ENCODE results near the gene TFDP1. TPM values are rescaled to one million over a fixed set of nuclear protein-coding genes. Genes with fewer than 3 reads are reported as not detected.

Gene TFDP1
- total and polyA plus RNA-seq, 3 donors from 2014 or later: 72.4 to 135 (median 73.1) TPM

- H3K27ac ChIP-seq: no peak overlapping the region
- H3K4me3 ChIP-seq: no peak overlapping the region
- TF ChIP-seq CTCF (IDR thresholded peaks at IDR 0.05) (no peak), POLR2A (IDR thresholded peaks at IDR 0.05) (no peak)
- H3K9me3 ChIP-seq: no peaks in the 10 kb centered on the region
- intact Hi-C loops (cut with DNase I; ENCODE audit: low total_unique reads): loop anchor here (10.0 kb wide), 1 partner anchor 99 kb away; the partner anchor contains the start of gene ADPRHL1
- WGBS, 2 donors: 86 to 90% methylated on average over 16 of the region's 16 CpGs
- peaks cover 3% of the 10 kb centered on the region for H3K4me1 ChIP-seq
- DNase-seq: peak; percentile 11
- no peaks in the 10 kb centered on the region for H3K36me3 ChIP-seq (ENCODE audit: low read depth, missing control alignments)
- H3K27me3 ChIP-seq: no peaks in the 10 kb centered on the region
Observed at GRCh38 chr13:113553511-113554332, 30.8 kb upstream of the TFDP1 start.

- H3K36me3 ChIP-seq (ENCODE audit: low read depth, missing control alignments): no peaks in the 10 kb centered on the region
- H3K4me1 ChIP-seq: no peaks in the 10 kb centered on the region
- H3K27me3 ChIP-seq: no peaks in the 10 kb centered on the region
- intact Hi-C loops (cut with DNase I; ENCODE audit: low total_unique reads): loop anchor here (10.0 kb wide), 1 partner anchor 100 kb away; the partner anchor contains the start of gene ADPRHL1
- no peak for DNase-seq
- H3K9me3 ChIP-seq: no peaks in the 10 kb centered on the region
- TF ChIP-seq CTCF (IDR thresholded peaks at IDR 0.05) (no peak), POLR2A (IDR thresholded peaks at IDR 0.05) (no peak)
- 83 to 90% methylated on average over 9 of the region's 9 CpGs for WGBS, 2 donors
- H3K4me3 ChIP-seq: no peak overlapping the region
- no peak overlapping the region for H3K27ac ChIP-seq
Observed at GRCh38 chr13:113554333-113554700, 30.2 kb upstream of the TFDP1 start.

GRCh38 chr13:113555141-113555540 is 29.4 kb upstream of the TFDP1 start:
- intact Hi-C loops (cut with DNase I; ENCODE audit: low total_unique reads): loop anchor here (10.0 kb wide), 1 partner anchor 100 kb away; the partner anchor contains the start of gene ADPRHL1
- WGBS, 2 donors: 88 to 93% methylated on average over 4 of the region's 4 CpGs
- H3K27ac ChIP-seq: no peak overlapping the region
- no peaks in the 10 kb centered on the region for H3K27me3 ChIP-seq
- H3K4me1 ChIP-seq: no peaks in the 10 kb centered on the region
- H3K36me3 ChIP-seq (ENCODE audit: low read depth, missing control alignments): no peaks in the 10 kb centered on the region
- H3K4me3 ChIP-seq: no peak overlapping the region
- TF ChIP-seq POLR2A (IDR thresholded peaks at IDR 0.05): no peak
- no peak for TF ChIP-seq CTCF (IDR thresholded peaks at IDR 0.05)
- no peaks in the 10 kb centered on the region for H3K9me3 ChIP-seq
- DNase-seq: no peak

- WGBS, 2 donors: 82 to 93% methylated on average over 5 of the region's 5 CpGs
- H3K27ac ChIP-seq: no peak overlapping the region
- no peaks in the 10 kb centered on the region for H3K9me3 ChIP-seq
- no peaks in the 10 kb centered on the region for H3K27me3 ChIP-seq
- intact Hi-C loops (cut with DNase I; ENCODE audit: low total_unique reads): loop anchor here (10.0 kb wide), 1 partner anchor 102 kb away; the partner anchor contains the start of gene ADPRHL1
- peak; percentile 8 for DNase-seq
- H3K4me1 ChIP-seq: no peaks in the 10 kb centered on the region
- no peaks in the 10 kb centered on the region for H3K36me3 ChIP-seq (ENCODE audit: low read depth, missing control alignments)
- H3K4me3 ChIP-seq: no peak overlapping the region
- TF ChIP-seq POLR2A (IDR thresholded peaks at IDR 0.05) (no peak), CTCF (IDR thresholded peaks at IDR 0.05) (no peak)
Observed at GRCh38 chr13:113557013-113557412, 27.5 kb upstream of the TFDP1 start.
